K562 (cell line): ENCODE measurements around the gene HOXD12.

Experiments used
- CEBPB ChIP-seq: fragments of 450-650 bp; IDR thresholded peaks from 2 replicates; pipeline ENCODE4 v1.6.1; 2016; ENCODE audit warnings: missing genetic modification characterization, missing compliant biosample characterization
- L3MBTL2 ChIP-seq: fragments of 450-650 bp; IDR thresholded peaks from 2 replicates; pipeline ENCODE4 v1.6.1; 2016; ENCODE audit warnings: mild to moderate bottlenecking, moderate library complexity
- ZNF780A ChIP-seq: fragments of 250-450 bp; sonication (Bioruptor Pico); IDR thresholded peaks from 2 replicates; pipeline ENCODE4 v1.5.0; 2021; ENCODE audit warnings: mild to moderate bottlenecking

DNA sequence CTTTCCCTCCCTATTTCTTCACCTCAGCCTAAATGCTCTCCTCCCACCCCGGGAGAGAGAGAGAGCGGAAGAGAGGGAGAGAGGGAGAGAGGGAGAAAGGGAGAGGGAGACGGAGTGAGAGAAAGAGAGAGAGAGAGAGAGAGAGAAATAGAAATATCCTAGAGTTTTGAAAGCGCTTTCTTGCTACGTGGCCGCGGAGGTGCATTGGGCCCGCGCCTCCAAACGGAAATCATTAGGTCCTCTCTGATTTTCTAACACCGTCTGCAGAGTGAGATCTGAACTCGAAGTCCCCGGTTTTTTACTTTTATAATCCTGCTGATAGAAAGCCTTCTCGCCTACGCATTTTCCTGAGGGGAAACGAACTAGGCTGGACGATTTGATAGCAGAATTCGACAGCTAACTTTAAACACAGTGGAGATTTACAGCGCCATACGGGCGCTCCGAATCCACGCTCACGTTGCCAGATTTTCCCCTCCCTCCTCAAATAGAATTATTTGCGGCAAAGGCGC lies 14.9 kb upstream of the HOXD12 start:
- no peak for TF ChIP-seq CEBPB
- no peak for TF ChIP-seq ZNF780A (CRISPR knock-in tag)
- no peak for TF ChIP-seq L3MBTL2
